GM23338 (cell line): Measurements from ENCODE around the gene ZIC2.

Experiments used
- CREB1 ChIP-seq: fragments of 250-450 bp; sonication (Bioruptor Pico); IDR thresholded peaks from 2 replicates; pipeline ENCODE4 v1.5.0; 2020; ENCODE audit warnings: low read depth, mild to moderate bottlenecking, moderate library complexity
- EZH2 ChIP-seq: fragments of 200-600 bp; sonication (generic); IDR thresholded peaks from one replicate; pipeline ENCODE4 v1.8.0; 2017; ENCODE audit warnings: antibody characterized with exemption, mild to moderate bottlenecking, low read depth; ENCODE audit not compliant: unreplicated experiment
- EZH2phosphoT487 ChIP-seq: fragments of 200-600 bp; sonication (generic); IDR thresholded peaks from one replicate; pipeline ENCODE4 v1.8.1; 2018; ENCODE audit warnings: antibody characterized with exemption; ENCODE audit not compliant: unreplicated experiment
- POLR2AphosphoS5 ChIP-seq: IDR thresholded peaks from 2 replicates; pipeline ENCODE4 v1.6.1; 2016; ENCODE audit warnings: antibody characterized with exemption, low read depth
- ZNF331 ChIP-seq: fragments of 250-450 bp; sonication (Bioruptor Pico); IDR thresholded peaks from 2 replicates; pipeline ENCODE4 v1.5.0; 2020; ENCODE audit warnings: low read depth, mild to moderate bottlenecking, moderate library complexity
- TF ChIP-seq, protein P1 (sequence below), 2 experiments: fragments of 200-600 bp in 1 of 2; sonication (generic) in 1 of 2; conservative IDR thresholded peaks; 2 replicates each; pipeline versions ENCODE4 v1.5.1 to v1.6.1; 2016 to 2017; ENCODE audit warnings: antibody characterized with exemption in 2 of 2, low read depth in 2 of 2, mild to moderate bottlenecking in 2 of 2, moderate library complexity in 1 of 2
- TF ChIP-seq, protein P2 (sequence below): IDR thresholded peaks from one replicate; pipeline ENCODE4 v1.6.1; 2018; ENCODE audit warnings: antibody characterized with exemption; ENCODE audit not compliant: unreplicated experiment

DNA sequence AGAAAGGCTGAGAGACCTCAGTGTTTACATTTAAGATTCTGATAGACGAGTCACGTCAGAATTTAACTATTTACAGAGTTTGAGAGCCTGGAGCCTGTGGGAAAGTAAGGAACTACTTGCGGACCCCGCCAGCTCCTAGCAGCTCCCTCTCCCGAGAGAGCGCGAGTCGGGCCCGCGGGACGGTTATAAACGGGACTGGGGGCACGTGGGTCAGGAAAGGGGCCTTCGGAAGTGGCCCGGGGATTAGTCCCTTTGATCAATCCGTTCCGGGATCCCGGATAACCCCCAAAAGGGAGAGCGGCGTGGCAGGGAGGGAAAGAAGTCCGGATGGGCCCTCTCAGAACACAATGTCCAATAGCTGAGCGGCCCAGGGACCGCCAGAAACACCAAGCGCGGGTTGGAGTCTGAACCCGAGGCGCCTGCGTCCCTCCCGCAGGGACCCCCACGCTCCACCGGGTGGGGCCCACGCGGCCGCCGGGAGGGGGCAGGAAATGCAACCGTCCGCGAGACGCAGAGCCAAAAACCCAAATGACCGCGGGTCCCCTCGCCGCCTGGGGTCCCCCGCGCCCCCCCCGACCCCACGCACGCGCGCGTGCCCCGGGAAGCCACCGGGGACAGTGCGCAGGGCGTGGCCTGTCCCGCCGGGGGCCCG lies 13.6 kb upstream of the ZIC2 start:
- TF ChIP-seq, protein P1, sequence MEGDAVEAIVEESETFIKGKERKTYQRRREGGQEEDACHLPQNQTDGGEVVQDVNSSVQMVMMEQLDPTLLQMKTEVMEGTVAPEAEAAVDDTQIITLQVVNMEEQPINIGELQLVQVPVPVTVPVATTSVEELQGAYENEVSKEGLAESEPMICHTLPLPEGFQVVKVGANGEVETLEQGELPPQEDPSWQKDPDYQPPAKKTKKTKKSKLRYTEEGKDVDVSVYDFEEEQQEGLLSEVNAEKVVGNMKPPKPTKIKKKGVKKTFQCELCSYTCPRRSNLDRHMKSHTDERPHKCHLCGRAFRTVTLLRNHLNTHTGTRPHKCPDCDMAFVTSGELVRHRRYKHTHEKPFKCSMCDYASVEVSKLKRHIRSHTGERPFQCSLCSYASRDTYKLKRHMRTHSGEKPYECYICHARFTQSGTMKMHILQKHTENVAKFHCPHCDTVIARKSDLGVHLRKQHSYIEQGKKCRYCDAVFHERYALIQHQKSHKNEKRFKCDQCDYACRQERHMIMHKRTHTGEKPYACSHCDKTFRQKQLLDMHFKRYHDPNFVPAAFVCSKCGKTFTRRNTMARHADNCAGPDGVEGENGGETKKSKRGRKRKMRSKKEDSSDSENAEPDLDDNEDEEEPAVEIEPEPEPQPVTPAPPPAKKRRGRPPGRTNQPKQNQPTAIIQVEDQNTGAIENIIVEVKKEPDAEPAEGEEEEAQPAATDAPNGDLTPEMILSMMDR (conservative IDR thresholded peaks at IDR 0.05; ENCODE audit: low read depth in 2 of 2) = no peak
- peak; percentile 12; the same call in 1 of the 2 replicates for TF ChIP-seq POLR2AphosphoS5
- TF ChIP-seq EZH2 = no peak
- TF ChIP-seq CREB1 = no peak
- TF ChIP-seq, protein P2, sequence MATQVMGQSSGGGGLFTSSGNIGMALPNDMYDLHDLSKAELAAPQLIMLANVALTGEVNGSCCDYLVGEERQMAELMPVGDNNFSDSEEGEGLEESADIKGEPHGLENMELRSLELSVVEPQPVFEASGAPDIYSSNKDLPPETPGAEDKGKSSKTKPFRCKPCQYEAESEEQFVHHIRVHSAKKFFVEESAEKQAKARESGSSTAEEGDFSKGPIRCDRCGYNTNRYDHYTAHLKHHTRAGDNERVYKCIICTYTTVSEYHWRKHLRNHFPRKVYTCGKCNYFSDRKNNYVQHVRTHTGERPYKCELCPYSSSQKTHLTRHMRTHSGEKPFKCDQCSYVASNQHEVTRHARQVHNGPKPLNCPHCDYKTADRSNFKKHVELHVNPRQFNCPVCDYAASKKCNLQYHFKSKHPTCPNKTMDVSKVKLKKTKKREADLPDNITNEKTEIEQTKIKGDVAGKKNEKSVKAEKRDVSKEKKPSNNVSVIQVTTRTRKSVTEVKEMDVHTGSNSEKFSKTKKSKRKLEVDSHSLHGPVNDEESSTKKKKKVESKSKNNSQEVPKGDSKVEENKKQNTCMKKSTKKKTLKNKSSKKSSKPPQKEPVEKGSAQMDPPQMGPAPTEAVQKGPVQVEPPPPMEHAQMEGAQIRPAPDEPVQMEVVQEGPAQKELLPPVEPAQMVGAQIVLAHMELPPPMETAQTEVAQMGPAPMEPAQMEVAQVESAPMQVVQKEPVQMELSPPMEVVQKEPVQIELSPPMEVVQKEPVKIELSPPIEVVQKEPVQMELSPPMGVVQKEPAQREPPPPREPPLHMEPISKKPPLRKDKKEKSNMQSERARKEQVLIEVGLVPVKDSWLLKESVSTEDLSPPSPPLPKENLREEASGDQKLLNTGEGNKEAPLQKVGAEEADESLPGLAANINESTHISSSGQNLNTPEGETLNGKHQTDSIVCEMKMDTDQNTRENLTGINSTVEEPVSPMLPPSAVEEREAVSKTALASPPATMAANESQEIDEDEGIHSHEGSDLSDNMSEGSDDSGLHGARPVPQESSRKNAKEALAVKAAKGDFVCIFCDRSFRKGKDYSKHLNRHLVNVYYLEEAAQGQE = no peak
- no peak for TF ChIP-seq EZH2phosphoT487
- TF ChIP-seq ZNF331 = no peak
